NCI-H146 treated with DMSO at 0.1 percent for 48 hours (cell line): ENCODE data around the gene GNB1.
"Not testable (repeated sequence)": the region's sequence is repeated elsewhere in the genome, so short reads cannot be mapped to it uniquely, and the experiment has no call there.

Experiments
- DNase-seq: peaks from one replicate; lab custom pipeline; 2025; ENCODE audit not compliant: unreplicated experiment; lab: John Stamatoyannopoulos, UW

Gene GNB1

GRCh38 chr1:1861761-1862310 is 29.1 kb downstream of the GNB1 start:
- DNase-seq: not testable (repeated sequence)

GRCh38 chr1:1861339-1861730 is 29.6 kb downstream of the GNB1 start:
- DNase-seq: no peak

GRCh38 chr1:1859970-1860697 is 30.8 kb downstream of the GNB1 start:
- not testable (repeated sequence) for DNase-seq

- DNase-seq: peak; percentile 72
These were observed 32.4 kb downstream of the GNB1 start for GRCh38 chr1:1858382-1859086.

- DNase-seq: no peak
These were observed 33.7 kb downstream of the GNB1 start for GRCh38 chr1:1857096-1857703.

GRCh38 chr1:1856161-1856560 is 34.7 kb downstream of the GNB1 start:
- not testable (repeated sequence) for DNase-seq

- DNase-seq: no peak
These were observed 37.2 kb downstream of the GNB1 start for GRCh38 chr1:1853593-1854257.

GRCh38 chr1:1852619-1853414 is 38.1 kb downstream of the GNB1 start:
- DNase-seq: no peak

GRCh38 chr1:1847890-1848289 is 43.0 kb downstream of the GNB1 start:
- no peak for DNase-seq

- DNase-seq: no peak
These were observed 43.6 kb downstream of the GNB1 start for GRCh38 chr1:1847061-1847850.

- DNase-seq: no peak
These were observed 44.4 kb downstream of the GNB1 start for GRCh38 chr1:1846386-1846918.

GRCh38 chr1:1842360-1843146 is 48.3 kb downstream of the GNB1 start:
- DNase-seq: no peak

- no peak for DNase-seq
These were observed 49.3 kb downstream of the GNB1 start for GRCh38 chr1:1841575-1841995.

GRCh38 chr1:1839311-1839965 is 51.4 kb downstream of the GNB1 start:
- no peak for DNase-seq

GRCh38 chr1:1836119-1836518 is 54.8 kb downstream of the GNB1 start:
- no peak for DNase-seq

- no peak for DNase-seq
These were observed 55.3 kb downstream of the GNB1 start for GRCh38 chr1:1835546-1835945.

- no peak for DNase-seq
These were observed 57.0 kb downstream of the GNB1 start for GRCh38 chr1:1833916-1834325.

- DNase-seq: no peak
These were observed 57.4 kb downstream of the GNB1 start for GRCh38 chr1:1833456-1833855.
